Activated CD8-positive, alpha-beta T cell treated with anti-CD3 and anti-CD28 coated beads for 36 hours (primary cell): Measurements from ENCODE around the gene MEF2D. TPM values are rescaled to one million over a fixed set of nuclear protein-coding genes. Genes with fewer than 3 reads are reported as not detected.

Experiments
- ATAC-seq: fragments of 200-7000 bp; cut with Tn5 transposase; one replicate; pipeline ENCODE4 v1.10.0; 2021; ENCODE audit warnings: mild to moderate bottlenecking, moderate library complexity
- CTCF ChIA-PET: fragments of 350-600 bp; sonication (Branson Sonifier 250); formaldehyde crosslinking; loops from one replicate; lab custom pipeline; 2021; ENCODE audit warnings: antibody characterized with exemption; lab: Charles Lee
- POLR2A ChIA-PET: fragments of 350-600 bp; sonication (Branson Sonifier 250); formaldehyde crosslinking; loops from one replicate; lab custom pipeline; 2021; ENCODE audit warnings: antibody characterized with exemption; lab: Charles Lee
- DNase-seq: peaks from one replicate; pipeline ENCODE4 v3.0.0-alpha.2; 2020
- H3K27ac Mint-ChIP-seq: one replicate; pipeline ENCODE4 v1.8.0; 2021; ENCODE audit warnings: mild to moderate bottlenecking, mixed read lengths
- H3K27me3 Mint-ChIP-seq: one replicate; pipeline ENCODE4 v1.8.0; 2021; ENCODE audit warnings: mixed read lengths
- H3K36me3 Mint-ChIP-seq: one replicate; pipeline ENCODE4 v1.8.0; 2021; ENCODE audit warnings: low read depth, mixed read lengths
- H3K4me1 Mint-ChIP-seq: one replicate; pipeline ENCODE4 v1.8.0; 2021; ENCODE audit warnings: low read depth, mixed read lengths
- H3K4me3 Mint-ChIP-seq: one replicate; pipeline ENCODE4 v1.8.0; 2021; ENCODE audit warnings: mild to moderate bottlenecking, moderate library complexity, mixed read lengths
- H3K9me3 Mint-ChIP-seq: one replicate; pipeline ENCODE4 v1.8.0; 2021; ENCODE audit warnings: mixed read lengths
- CTCF ChIP-seq: fragments of 200-600 bp; IDR thresholded peaks from one replicate; pipeline ENCODE4 v1.8.0; 2022; ENCODE audit warnings: antibody characterized with exemption, mild to moderate bottlenecking
- intact Hi-C: fragments of 100-400 bp; cut with micrococcal nuclease; formaldehyde crosslinking; loops from one replicate; pipeline ENCODE4 v1.10.0; 2022
- total RNA-seq, 2 experiments: library from RNA; stranded (reverse); gene quantifications; one replicate each; pipeline ENCODE4 v1.2.3, GENCODE V29; 2021

Gene MEF2D
- total RNA-seq, 2 experiments from 2014 or later = 35.3 to 35.8 TPM

GRCh38 chr1:156495401-156496140 is 5.0 kb downstream of the MEF2D start:
- peak overlapping the region; percentile 79 for H3K27ac Mint-ChIP-seq
- TF ChIP-seq CTCF = no peak
- DNase-seq (no peak), ATAC-seq (no peak)
- intact Hi-C loops = no loop called here
- H3K4me1 Mint-ChIP-seq = peaks cover 83% of the 10 kb centered on the region
- peaks cover 11% of the 10 kb centered on the region for H3K36me3 Mint-ChIP-seq
- H3K9me3 Mint-ChIP-seq = no peaks in the 10 kb centered on the region
- H3K27me3 Mint-ChIP-seq = no peaks in the 10 kb centered on the region
- POLR2A ChIA-PET = interaction anchor here (1.6 to 11.4 kb wide), 2 partner anchors 9 kb away, joined by 7 to 245 read pairs; no protein-coding TSS in a partner anchor
- CTCF ChIA-PET = interaction anchor here (1.0 to 1.3 kb wide), 2 partner anchors 15 to 50 kb away, joined by 3 to 4 read pairs; no protein-coding TSS in a partner anchor
- H3K4me3 Mint-ChIP-seq = no peak overlapping the region

GRCh38 chr1:156494309-156494895 is 6.2 kb downstream of the MEF2D start:
- ATAC-seq = no peak
- no peaks in the 10 kb centered on the region for H3K27me3 Mint-ChIP-seq
- no peak overlapping the region for H3K4me3 Mint-ChIP-seq
- POLR2A ChIA-PET = interaction anchor here (1.4 to 11.4 kb wide), 2 partner anchors 8 to 9 kb away, joined by 3 to 245 read pairs; no protein-coding TSS in a partner anchor
- intact Hi-C loops = no loop called here
- no peak for TF ChIP-seq CTCF
- CTCF ChIA-PET = interaction anchor here (1.1 to 6.0 kb wide), 2 partner anchors 10 to 14 kb away, joined by 3 to 64 read pairs; no protein-coding TSS in a partner anchor
- peaks cover 11% of the 10 kb centered on the region for H3K36me3 Mint-ChIP-seq
- H3K9me3 Mint-ChIP-seq = no peaks in the 10 kb centered on the region
- DNase-seq = no peak
- peaks cover 93% of the 10 kb centered on the region for H3K4me1 Mint-ChIP-seq
- peak overlapping the region; percentile 79 for H3K27ac Mint-ChIP-seq

GRCh38 chr1:156493742-156494141 is 6.8 kb downstream of the MEF2D start:
- H3K4me1 Mint-ChIP-seq = peaks cover 97% of the 10 kb centered on the region
- TF ChIP-seq CTCF = no peak
- H3K27ac Mint-ChIP-seq = peak overlapping the region; percentile 58
- H3K9me3 Mint-ChIP-seq = no peaks in the 10 kb centered on the region
- POLR2A ChIA-PET = interaction anchor here (1.1 to 15.0 kb wide), 4 partner anchors 6 to 37 kb away, joined by 3 to 245 read pairs (median 6); partner anchors contain the start of gene MEF2D
- ATAC-seq = no peak
- no peak for DNase-seq
- H3K4me3 Mint-ChIP-seq = no peak overlapping the region
- no peaks in the 10 kb centered on the region for H3K27me3 Mint-ChIP-seq
- peaks cover 11% of the 10 kb centered on the region for H3K36me3 Mint-ChIP-seq
- CTCF ChIA-PET = interaction anchor here (1.1 to 6.0 kb wide), 3 partner anchors 10 to 108 kb away, joined by 3 to 64 read pairs (median 3); no protein-coding TSS in a partner anchor
- intact Hi-C loops = no loop called here

DNA sequence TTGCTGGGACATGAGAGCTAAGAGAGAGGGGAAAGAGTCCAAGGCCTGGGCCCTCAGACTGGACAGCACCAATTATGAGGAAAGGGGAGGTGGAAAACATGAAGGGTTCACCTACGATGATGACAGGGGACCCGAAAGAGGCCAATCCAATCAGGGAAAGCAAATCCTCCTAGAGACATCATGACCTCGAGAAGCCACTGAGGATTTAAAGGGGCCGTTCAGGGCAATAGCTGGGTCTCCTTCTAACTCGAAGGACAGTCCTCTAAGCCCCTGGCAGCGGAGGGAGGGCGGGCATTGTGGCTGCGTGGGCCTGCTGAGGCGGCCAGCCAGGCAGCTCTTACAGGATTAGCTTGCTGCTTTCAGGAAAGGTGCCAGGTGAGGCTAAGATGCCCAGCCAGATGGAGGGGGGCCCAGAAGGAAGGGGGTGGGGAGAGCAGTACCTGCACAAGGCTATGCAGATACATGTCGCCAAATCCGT is 7.4 kb downstream of the MEF2D start:
- peak overlapping the region; percentile 11 for H3K4me3 Mint-ChIP-seq
- DNase-seq (no peak), ATAC-seq (no peak)
- H3K36me3 Mint-ChIP-seq = peaks cover 11% of the 10 kb centered on the region
- intact Hi-C loops = no loop called here
- CTCF ChIA-PET = interaction anchor here (0.9 to 14.3 kb wide), 4 partner anchors 8 to 107 kb away, joined by 3 to 220 read pairs (median 34); partner anchors contain the start of gene MEF2D
- H3K27ac Mint-ChIP-seq = peak overlapping the region; percentile 86
- TF ChIP-seq CTCF = no peak
- no peaks in the 10 kb centered on the region for H3K9me3 Mint-ChIP-seq
- peaks cover 97% of the 10 kb centered on the region for H3K4me1 Mint-ChIP-seq
- H3K27me3 Mint-ChIP-seq = no peaks in the 10 kb centered on the region
- POLR2A ChIA-PET = interaction anchor here (1.1 to 15.0 kb wide), 4 partner anchors 7 to 36 kb away, joined by 3 to 245 read pairs (median 6); partner anchors contain the start of gene MEF2D
